ENCODE measurements around the gene CHCHD3.

The CHCHD3 gene

GRCh38 chr7:132819648-132820047 lies 262.2 kb downstream of the CHCHD3 start:
- no peak overlapping the region for H3K4me3 ChIP-seq (ENCODE audit: low read length in 2 of 2)
- no peak overlapping the region for H3K9ac ChIP-seq (ENCODE audit: low read depth in 1 of 2, low read length in 2 of 2)
- H3K27ac ChIP-seq (ENCODE audit: low read depth in 2 of 2, low read length in 2 of 2) = no peak overlapping the region
- H3K27me3 ChIP-seq (ENCODE audit: control insufficient read depth in 2 of 2, insufficient read depth in 2 of 2, low read length in 2 of 2) = no peaks in the 10 kb centered on the region
- no peaks in the 10 kb centered on the region for H3K9me3 ChIP-seq (ENCODE audit: control insufficient read depth in 2 of 2, low read length in 2 of 2)
- no peaks in the 10 kb centered on the region for H3K4me1 ChIP-seq (ENCODE audit: control insufficient read depth in 2 of 2, insufficient read depth in 2 of 2, low read length in 2 of 2)
- H3K36me3 ChIP-seq (ENCODE audit: control insufficient read depth in 2 of 2, insufficient read depth in 2 of 2, low read length in 2 of 2) = no peaks in the 10 kb centered on the region

- H3K4me1 ChIP-seq (ENCODE audit: control insufficient read depth in 2 of 2, insufficient read depth in 2 of 2, low read length in 2 of 2) = no peaks in the 10 kb centered on the region
- peaks cover 0 to 4% of the 10 kb centered on the region in 2 donors for H3K36me3 ChIP-seq (ENCODE audit: control insufficient read depth in 2 of 2, insufficient read depth in 2 of 2, low read length in 2 of 2)
- no peaks in the 10 kb centered on the region for H3K27me3 ChIP-seq (ENCODE audit: control insufficient read depth in 2 of 2, insufficient read depth in 2 of 2, low read length in 2 of 2)
- H3K4me3 ChIP-seq (ENCODE audit: low read length in 2 of 2) = no peak overlapping the region
- no peak overlapping the region for H3K27ac ChIP-seq (ENCODE audit: low read depth in 2 of 2, low read length in 2 of 2)
- no peaks in the 10 kb centered on the region for H3K9me3 ChIP-seq (ENCODE audit: control insufficient read depth in 2 of 2, low read length in 2 of 2)
- no peak overlapping the region for H3K9ac ChIP-seq (ENCODE audit: low read depth in 1 of 2, low read length in 2 of 2)
Observed at GRCh38 chr7:132817949-132818348, 263.9 kb downstream of the CHCHD3 start.

GRCh38 chr7:132815696-132816311 lies 266.1 kb downstream of the CHCHD3 start:
- H3K36me3 ChIP-seq (ENCODE audit: control insufficient read depth in 2 of 2, insufficient read depth in 2 of 2, low read length in 2 of 2) = peaks cover 0 to 4% of the 10 kb centered on the region in 2 donors
- no peak overlapping the region for H3K9ac ChIP-seq (ENCODE audit: low read depth in 1 of 2, low read length in 2 of 2)
- no peaks in the 10 kb centered on the region for H3K9me3 ChIP-seq (ENCODE audit: control insufficient read depth in 2 of 2, low read length in 2 of 2)
- H3K27ac ChIP-seq (ENCODE audit: low read depth in 2 of 2, low read length in 2 of 2) = no peak overlapping the region
- H3K4me3 ChIP-seq (ENCODE audit: low read length in 2 of 2) = no peak overlapping the region
- H3K27me3 ChIP-seq (ENCODE audit: control insufficient read depth in 2 of 2, insufficient read depth in 2 of 2, low read length in 2 of 2) = no peaks in the 10 kb centered on the region
- H3K4me1 ChIP-seq (ENCODE audit: control insufficient read depth in 2 of 2, insufficient read depth in 2 of 2, low read length in 2 of 2) = no peaks in the 10 kb centered on the region

GRCh38 chr7:132815130-132815529 lies 266.8 kb downstream of the CHCHD3 start:
- Histone ChIP-seq H3K36me3 (ENCODE audit: control insufficient read depth in 2 of 2, insufficient read depth in 2 of 2, low read length in 2 of 2) (peaks cover 0 to 4% of the 10 kb centered on the region in 2 donors), H3K9ac (ENCODE audit: low read depth in 1 of 2, low read length in 2 of 2) (no peak overlapping the region), H3K4me1 (ENCODE audit: control insufficient read depth in 2 of 2, insufficient read depth in 2 of 2, low read length in 2 of 2) (no peaks in the 10 kb centered on the region), H3K27me3 (ENCODE audit: control insufficient read depth in 2 of 2, insufficient read depth in 2 of 2, low read length in 2 of 2) (no peaks in the 10 kb centered on the region), H3K4me3 (ENCODE audit: low read length in 2 of 2) (no peak overlapping the region), H3K9me3 (ENCODE audit: control insufficient read depth in 2 of 2, low read length in 2 of 2) (no peaks in the 10 kb centered on the region), H3K27ac (ENCODE audit: low read depth in 2 of 2, low read length in 2 of 2) (no peak overlapping the region)

- H3K27me3 ChIP-seq (ENCODE audit: control insufficient read depth in 2 of 2, insufficient read depth in 2 of 2, low read length in 2 of 2) = no peaks in the 10 kb centered on the region
- H3K9ac ChIP-seq (ENCODE audit: low read depth in 1 of 2, low read length in 2 of 2) = no peak overlapping the region
- peaks cover 0 to 4% of the 10 kb centered on the region in 2 donors for H3K36me3 ChIP-seq (ENCODE audit: control insufficient read depth in 2 of 2, insufficient read depth in 2 of 2, low read length in 2 of 2)
- no peaks in the 10 kb centered on the region for H3K4me1 ChIP-seq (ENCODE audit: control insufficient read depth in 2 of 2, insufficient read depth in 2 of 2, low read length in 2 of 2)
- H3K9me3 ChIP-seq (ENCODE audit: control insufficient read depth in 2 of 2, low read length in 2 of 2) = no peaks in the 10 kb centered on the region
- H3K4me3 ChIP-seq (ENCODE audit: low read length in 2 of 2) = no peak overlapping the region
- no peak overlapping the region for H3K27ac ChIP-seq (ENCODE audit: low read depth in 2 of 2, low read length in 2 of 2)
Observed at GRCh38 chr7:132810561-132810960, 271.3 kb downstream of the CHCHD3 start.

GRCh38 chr7:132806834-132807233 lies 275.1 kb downstream of the CHCHD3 start:
- Histone ChIP-seq H3K9ac (ENCODE audit: low read depth in 1 of 2, low read length in 2 of 2) (no peak overlapping the region), H3K27ac (ENCODE audit: low read depth in 2 of 2, low read length in 2 of 2) (no peak overlapping the region), H3K4me3 (ENCODE audit: low read length in 2 of 2) (no peak overlapping the region), H3K9me3 (ENCODE audit: control insufficient read depth in 2 of 2, low read length in 2 of 2) (no peaks in the 10 kb centered on the region), H3K27me3 (ENCODE audit: control insufficient read depth in 2 of 2, insufficient read depth in 2 of 2, low read length in 2 of 2) (no peaks in the 10 kb centered on the region), H3K36me3 (ENCODE audit: control insufficient read depth in 2 of 2, insufficient read depth in 2 of 2, low read length in 2 of 2) (no peaks in the 10 kb centered on the region), H3K4me1 (ENCODE audit: control insufficient read depth in 2 of 2, insufficient read depth in 2 of 2, low read length in 2 of 2) (no peaks in the 10 kb centered on the region)

- Histone ChIP-seq H3K27me3 (ENCODE audit: control insufficient read depth in 2 of 2, insufficient read depth in 2 of 2, low read length in 2 of 2) (no peaks in the 10 kb centered on the region), H3K36me3 (ENCODE audit: control insufficient read depth in 2 of 2, insufficient read depth in 2 of 2, low read length in 2 of 2) (no peaks in the 10 kb centered on the region), H3K4me3 (ENCODE audit: low read length in 2 of 2) (no peak overlapping the region), H3K9me3 (ENCODE audit: control insufficient read depth in 2 of 2, low read length in 2 of 2) (no peaks in the 10 kb centered on the region), H3K9ac (ENCODE audit: low read depth in 1 of 2, low read length in 2 of 2) (no peak overlapping the region), H3K4me1 (ENCODE audit: control insufficient read depth in 2 of 2, insufficient read depth in 2 of 2, low read length in 2 of 2) (no peaks in the 10 kb centered on the region), H3K27ac (ENCODE audit: low read depth in 2 of 2, low read length in 2 of 2) (no peak overlapping the region)
Observed at GRCh38 chr7:132805766-132806165, 276.1 kb downstream of the CHCHD3 start.

- no peak overlapping the region for H3K4me3 ChIP-seq (ENCODE audit: low read length in 2 of 2)
- H3K27me3 ChIP-seq (ENCODE audit: control insufficient read depth in 2 of 2, insufficient read depth in 2 of 2, low read length in 2 of 2) = no peaks in the 10 kb centered on the region
- no peaks in the 10 kb centered on the region for H3K36me3 ChIP-seq (ENCODE audit: control insufficient read depth in 2 of 2, insufficient read depth in 2 of 2, low read length in 2 of 2)
- no peaks in the 10 kb centered on the region for H3K4me1 ChIP-seq (ENCODE audit: control insufficient read depth in 2 of 2, insufficient read depth in 2 of 2, low read length in 2 of 2)
- H3K9ac ChIP-seq (ENCODE audit: low read depth in 1 of 2, low read length in 2 of 2) = no peak overlapping the region
- H3K27ac ChIP-seq (ENCODE audit: low read depth in 2 of 2, low read length in 2 of 2) = no peak overlapping the region
- no peaks in the 10 kb centered on the region for H3K9me3 ChIP-seq (ENCODE audit: control insufficient read depth in 2 of 2, low read length in 2 of 2)
Observed at GRCh38 chr7:132804849-132805485, 276.9 kb downstream of the CHCHD3 start.

- no peaks in the 10 kb centered on the region for H3K4me1 ChIP-seq (ENCODE audit: control insufficient read depth in 2 of 2, insufficient read depth in 2 of 2, low read length in 2 of 2)
- H3K27me3 ChIP-seq (ENCODE audit: control insufficient read depth in 2 of 2, insufficient read depth in 2 of 2, low read length in 2 of 2) = no peaks in the 10 kb centered on the region
- H3K9ac ChIP-seq (ENCODE audit: low read depth in 1 of 2, low read length in 2 of 2) = no peak overlapping the region
- no peaks in the 10 kb centered on the region for H3K9me3 ChIP-seq (ENCODE audit: control insufficient read depth in 2 of 2, low read length in 2 of 2)
- peaks cover 5 to 8% of the 10 kb centered on the region in 2 donors for H3K36me3 ChIP-seq (ENCODE audit: control insufficient read depth in 2 of 2, insufficient read depth in 2 of 2, low read length in 2 of 2)
- H3K27ac ChIP-seq (ENCODE audit: low read depth in 2 of 2, low read length in 2 of 2) = no peak overlapping the region
- H3K4me3 ChIP-seq (ENCODE audit: low read length in 2 of 2) = no peak overlapping the region
Observed at GRCh38 chr7:132800522-132800921, 281.4 kb downstream of the CHCHD3 start.

GRCh38 chr7:132799081-132799413 lies 282.8 kb downstream of the CHCHD3 start:
- Histone ChIP-seq H3K36me3 (ENCODE audit: control insufficient read depth in 2 of 2, insufficient read depth in 2 of 2, low read length in 2 of 2) (peaks cover 8 to 16% of the 10 kb centered on the region in 2 donors), H3K9me3 (ENCODE audit: control insufficient read depth in 2 of 2, low read length in 2 of 2) (no peaks in the 10 kb centered on the region), H3K4me3 (ENCODE audit: low read length in 2 of 2) (no peak overlapping the region), H3K4me1 (ENCODE audit: control insufficient read depth in 2 of 2, insufficient read depth in 2 of 2, low read length in 2 of 2) (no peaks in the 10 kb centered on the region), H3K27me3 (ENCODE audit: control insufficient read depth in 2 of 2, insufficient read depth in 2 of 2, low read length in 2 of 2) (no peaks in the 10 kb centered on the region), H3K27ac (ENCODE audit: low read depth in 2 of 2, low read length in 2 of 2) (no peak overlapping the region), H3K9ac (ENCODE audit: low read depth in 1 of 2, low read length in 2 of 2) (no peak overlapping the region)

Data from mucosa of rectum (tissue), 2 donors.